Jurkat, Clone E6-1 (cell line): Measurements from ENCODE around the gene EPS15.
"Not testable (repeated sequence)": the region's sequence is repeated elsewhere in the genome, so short reads cannot be mapped to it uniquely, and the experiment has no call there.

Source experiments
- DNase-seq: peaks from one replicate; pipeline ENCODE4 v3.0.0-alpha.2; 2011; ENCODE audit warnings: low read depth, low spot score
- H3K4me3 ChIP-seq: 2 replicates; pipeline ENCODE4 v1.5.1; 2011; ENCODE audit warnings: mild to moderate bottlenecking, low read length, control low read depth, moderate library complexity

EPS15 gene

GRCh38 chr1:51549901-51550300, 30.8 kb upstream of the EPS15 start:
- no peak overlapping the region for H3K4me3 ChIP-seq
- DNase-seq, result no peak

GRCh38 chr1:51549016-51549619, 30.1 kb upstream of the EPS15 start:
- DNase-seq, result peak; percentile 57

DNA sequence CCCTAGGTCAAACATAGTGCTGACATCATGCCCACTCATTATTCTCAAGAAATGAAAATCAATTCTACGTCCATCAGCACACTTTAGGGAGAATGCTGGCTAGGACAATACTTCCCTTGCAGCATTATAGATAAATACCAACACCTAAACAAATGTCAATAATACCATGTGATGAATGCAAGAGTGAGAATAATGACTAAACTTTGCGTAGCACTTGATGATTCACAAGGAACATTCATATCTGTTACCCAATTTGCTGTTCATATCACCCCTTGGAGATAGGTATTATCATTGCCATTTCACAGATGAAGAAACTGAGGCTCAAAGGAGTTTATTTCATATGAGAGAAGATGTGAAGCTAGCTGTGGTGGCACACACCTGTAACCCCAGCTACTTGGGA, 24.8 kb upstream of the EPS15 start:
- no peak for DNase-seq

More at GRCh38 chr1:51549016-51549619, 30.1 kb upstream of the EPS15 start:
- H3K4me3 ChIP-seq, result no peak overlapping the region

GRCh38 chr1:51542158-51542953, 23.3 kb upstream of the EPS15 start:
- no peak overlapping the region for H3K4me3 ChIP-seq
- no peak for DNase-seq

More for the DNA sequence above, 24.8 kb upstream of the EPS15 start:
- no peak overlapping the region for H3K4me3 ChIP-seq

DNA sequence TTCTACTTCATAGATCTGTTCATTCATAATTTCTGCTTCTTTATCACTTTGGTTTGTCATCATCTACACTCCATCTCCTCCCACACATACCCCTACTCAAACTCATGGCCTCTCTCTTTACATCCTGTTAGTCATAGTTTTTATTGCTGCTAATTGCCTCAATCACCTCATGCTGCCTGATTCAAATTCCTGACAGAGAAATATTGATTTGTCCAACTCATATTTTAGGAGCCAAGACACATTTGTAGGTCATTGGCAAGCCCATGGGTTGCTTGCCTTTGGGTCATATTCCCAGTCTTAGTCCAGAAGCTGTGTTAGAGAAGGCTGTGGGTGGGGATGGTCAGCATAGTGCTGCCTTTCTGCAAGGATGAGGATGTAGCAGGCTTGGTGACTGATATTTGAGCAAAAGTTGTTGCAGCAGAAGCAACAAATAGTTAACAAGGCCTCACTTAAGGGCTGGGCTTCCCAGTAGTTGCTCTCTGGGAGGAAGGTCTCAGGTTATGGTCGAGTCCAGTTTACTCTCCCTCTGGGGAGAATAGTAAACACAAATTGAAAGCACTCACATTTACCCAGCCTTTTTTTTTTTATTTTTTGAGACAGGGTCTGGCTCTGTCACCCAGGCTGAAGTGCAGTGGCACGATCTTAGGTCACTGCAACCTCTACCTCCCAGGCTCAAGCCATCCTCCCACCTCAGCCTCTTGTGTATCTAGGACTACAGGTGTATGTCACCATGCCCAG, 22.4 kb upstream of the EPS15 start:
- DNase-seq, result no peak
- H3K4me3 ChIP-seq, result no peak overlapping the region

GRCh38 chr1:51537568-51537967, 18.5 kb upstream of the EPS15 start:
- DNase-seq, result no peak
- no peak overlapping the region for H3K4me3 ChIP-seq

DNA sequence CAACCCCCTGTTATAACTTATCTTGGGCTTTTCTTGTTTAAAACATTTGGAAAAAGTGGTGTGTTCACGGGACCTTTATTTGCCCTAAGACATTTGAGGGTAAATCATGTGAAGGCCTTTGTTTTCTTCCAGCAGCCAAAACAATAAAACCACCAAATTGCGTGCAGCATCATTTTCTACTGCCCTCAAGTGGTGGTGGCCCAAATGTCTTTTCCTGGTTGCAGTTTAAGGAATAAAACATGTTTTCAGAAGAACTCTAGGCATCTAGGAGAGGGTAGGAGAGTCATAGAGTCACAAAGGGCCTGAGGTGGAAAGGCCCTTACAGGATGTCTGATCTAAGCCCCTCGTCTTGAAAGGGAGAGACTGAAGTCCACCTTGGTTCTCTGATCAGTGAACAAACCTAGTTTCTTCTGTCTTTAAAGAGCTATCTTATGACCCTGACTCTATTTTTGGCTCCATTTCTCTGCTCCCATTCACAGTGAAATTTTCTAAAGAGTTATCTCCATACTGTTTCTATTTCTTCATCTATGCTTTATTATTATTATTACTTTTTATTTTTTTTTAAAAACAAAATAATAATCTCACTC, 16.0 kb upstream of the EPS15 start:
- peak; percentile 39 for DNase-seq
- H3K4me3 ChIP-seq, result no peak overlapping the region

GRCh38 chr1:51534447-51534846, 15.4 kb upstream of the EPS15 start:
- no peak overlapping the region for H3K4me3 ChIP-seq
- no peak for DNase-seq

GRCh38 chr1:51532853-51533252, 13.8 kb upstream of the EPS15 start:
- H3K4me3 ChIP-seq, result no peak overlapping the region
- DNase-seq, result no peak

- not testable (repeated sequence) for H3K4me3 ChIP-seq, DNase-seq
Observed at GRCh38 chr1:51530447-51530846, 11.4 kb upstream of the EPS15 start.

DNA sequence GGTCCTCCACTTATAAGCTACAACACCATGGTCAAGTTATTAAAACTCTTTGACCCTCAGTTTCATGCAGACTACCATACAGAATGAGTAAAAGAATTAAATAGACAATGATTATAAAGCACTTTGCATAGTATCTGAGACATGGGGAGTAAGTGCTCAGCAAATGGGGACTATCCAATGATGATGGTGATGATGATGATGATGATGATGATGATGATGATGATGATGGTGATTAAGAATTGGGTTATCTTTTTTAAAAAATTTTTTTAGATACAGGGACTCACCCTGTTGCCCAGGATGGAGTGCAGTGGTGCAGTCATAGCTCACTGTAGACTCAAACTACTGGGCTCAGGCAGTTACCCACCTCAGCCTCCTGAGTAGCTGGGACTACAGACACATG, 8.1 kb upstream of the EPS15 start:
- DNase-seq, result no peak
- H3K4me3 ChIP-seq, result no peak overlapping the region

GRCh38 chr1:51526248-51526647, 7.2 kb upstream of the EPS15 start:
- DNase-seq, result no peak
- H3K4me3 ChIP-seq, result no peak overlapping the region

GRCh38 chr1:51525295-51525694, 6.2 kb upstream of the EPS15 start:
- no peak overlapping the region for H3K4me3 ChIP-seq
- DNase-seq, result no peak

- no peak for DNase-seq
- no peak overlapping the region for H3K4me3 ChIP-seq
Observed at GRCh38 chr1:51524817-51525216, 5.8 kb upstream of the EPS15 start.

- H3K4me3 ChIP-seq, result no peak overlapping the region
- no peak for DNase-seq
Observed at GRCh38 chr1:51523931-51524330, 4.9 kb upstream of the EPS15 start.

GRCh38 chr1:51520700-51521248, 1.7 kb upstream of the EPS15 start:
- DNase-seq, result peak; percentile 30

GRCh38 chr1:51519865-51520699, 1.0 kb upstream of the EPS15 start:
- DNase-seq, result no peak
- no peak overlapping the region for H3K4me3 ChIP-seq

More at GRCh38 chr1:51520700-51521248, 1.7 kb upstream of the EPS15 start:
- no peak overlapping the region for H3K4me3 ChIP-seq

DNA sequence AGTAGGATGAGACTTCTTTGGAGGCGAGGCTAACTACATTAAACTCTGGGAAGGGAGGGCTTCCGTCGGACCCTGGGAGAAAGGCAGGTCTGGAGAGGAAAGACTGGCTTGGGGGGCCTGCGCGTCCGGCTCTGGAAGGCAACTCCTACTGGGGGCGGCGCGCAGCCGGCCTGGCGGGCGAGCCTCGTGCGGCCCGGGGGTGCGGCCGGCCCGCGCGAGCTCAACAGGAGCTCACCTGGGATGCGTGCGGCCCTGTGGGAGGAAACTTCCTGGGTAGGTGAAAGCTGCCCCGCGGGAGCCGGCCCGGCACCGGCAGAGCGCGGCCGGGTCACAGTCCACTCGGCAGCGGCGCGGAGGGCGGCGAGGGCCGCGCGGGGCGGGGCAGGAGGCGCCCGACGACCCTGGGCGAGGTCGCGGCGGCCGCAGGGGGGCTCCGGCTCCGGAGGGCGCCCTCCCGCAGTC, 449 bp downstream of the EPS15 start:
- peak overlapping the region; percentile 86 for H3K4me3 ChIP-seq
- no peak for DNase-seq
